HEK293T (cell line): ENCODE results near the gene DYNLL2.

ENCODE experiments used
- ARNT ChIP-seq: fragments of 450-650 bp; IDR thresholded peaks from 2 replicates; pipeline ENCODE4 v1.6.1; 2017; ENCODE audit warnings: mild to moderate bottlenecking
- BHLHE40 ChIP-seq: fragments of 450-650 bp; IDR thresholded peaks from 2 replicates; pipeline ENCODE4 v1.6.1; 2016; ENCODE audit warnings: mild to moderate bottlenecking, moderate library complexity, borderline replicate concordance
- ELF4 ChIP-seq: fragments of 450-650 bp; IDR thresholded peaks from 2 replicates; pipeline ENCODE4 v1.6.1; 2017; ENCODE audit warnings: antibody characterized with exemption
- FOXA1 ChIP-seq: fragments of 450-650 bp; IDR thresholded peaks from 2 replicates; pipeline ENCODE4 v1.6.1; 2016; ENCODE audit warnings: mild to moderate bottlenecking
- FOXK2 ChIP-seq: fragments of 450-650 bp; IDR thresholded peaks from 2 replicates; pipeline ENCODE4 v1.6.1; 2016; ENCODE audit warnings: mild to moderate bottlenecking
- LEF1 ChIP-seq: fragments of 450-650 bp; IDR thresholded peaks from 2 replicates; pipeline ENCODE4 v1.6.1; 2017; ENCODE audit warnings: mild to moderate bottlenecking, borderline replicate concordance
- SP1 ChIP-seq: fragments of 450-650 bp; IDR thresholded peaks from 2 replicates; pipeline ENCODE4 v1.6.1; 2017
- SUZ12 ChIP-seq: fragments of 450-650 bp; IDR thresholded peaks from 2 replicates; pipeline ENCODE4 v1.6.1; 2016; ENCODE audit warnings: mild to moderate bottlenecking
- ZNF384 ChIP-seq: fragments of 450-650 bp; IDR thresholded peaks from 2 replicates; pipeline ENCODE4 v1.6.1; 2016
- TF ChIP-seq, protein P1 (sequence below): fragments of 450-650 bp; IDR thresholded peaks from 2 replicates; pipeline ENCODE4 v1.6.1; 2016

DNA sequence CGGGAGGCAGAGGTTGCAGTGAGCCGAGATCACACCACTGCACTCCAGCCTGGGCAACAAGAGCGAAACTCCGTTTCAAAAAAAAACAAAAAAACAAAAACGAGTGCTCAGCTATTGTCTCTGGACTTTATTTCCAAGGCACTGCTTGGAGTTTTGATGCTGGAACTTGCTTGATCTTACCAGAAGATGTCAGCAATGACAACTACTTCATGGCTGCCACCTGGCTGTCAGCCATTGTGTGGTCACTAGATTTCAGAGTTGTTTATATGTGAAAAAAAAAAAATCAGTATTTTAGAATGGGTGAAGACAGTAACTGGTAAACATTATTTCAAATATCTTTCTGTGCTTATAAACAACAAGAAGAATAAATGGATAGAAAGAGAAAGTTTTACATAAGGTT, 38.7 kb downstream of the DYNLL2 start:
- TF ChIP-seq FOXA1, result no peak
- TF ChIP-seq ARNT, result no peak
- no peak for TF ChIP-seq SUZ12
- TF ChIP-seq, protein P1, sequence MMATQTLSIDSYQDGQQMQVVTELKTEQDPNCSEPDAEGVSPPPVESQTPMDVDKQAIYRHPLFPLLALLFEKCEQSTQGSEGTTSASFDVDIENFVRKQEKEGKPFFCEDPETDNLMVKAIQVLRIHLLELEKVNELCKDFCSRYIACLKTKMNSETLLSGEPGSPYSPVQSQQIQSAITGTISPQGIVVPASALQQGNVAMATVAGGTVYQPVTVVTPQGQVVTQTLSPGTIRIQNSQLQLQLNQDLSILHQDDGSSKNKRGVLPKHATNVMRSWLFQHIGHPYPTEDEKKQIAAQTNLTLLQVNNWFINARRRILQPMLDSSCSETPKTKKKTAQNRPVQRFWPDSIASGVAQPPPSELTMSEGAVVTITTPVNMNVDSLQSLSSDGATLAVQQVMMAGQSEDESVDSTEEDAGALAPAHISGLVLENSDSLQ, result peak; percentile 52; the same call in 1 of the 2 replicates
- no peak for TF ChIP-seq BHLHE40
- TF ChIP-seq SP1, result no peak
- TF ChIP-seq ZNF384, result peak; percentile 76
- TF ChIP-seq ELF4, result no peak
- TF ChIP-seq LEF1, result no peak
- no peak for TF ChIP-seq FOXK2
